T-cell (primary cell): ENCODE measurements around the gene HTRA1. TPM values are rescaled to one million over a fixed set of nuclear protein-coding genes. Genes with fewer than 3 reads are reported as not detected.

Experiments
- ATAC-seq, 4 experiments: fragments of 200-7000 bp in 3 of 4; fragments of 150-1000 bp in 1 of 4; cut with Tn5 transposase; replicated peaks in 1 of 4; 1 replicate in 3 of 4; 2 replicates in 1 of 4; pipeline ENCODE4 v1.10.0; 2021; ENCODE audit warnings: moderate library complexity in 3 of 4, mild to moderate bottlenecking in 2 of 4, moderate number of reproducible peaks in 1 of 4
- CTCF ChIA-PET, 2 donors: fragments of 300-600 bp; sonication (Branson Sonifier 250); formaldehyde crosslinking; loops; one replicate each; lab custom pipeline; 2022; ENCODE audit warnings: antibody characterized with exemption in 2 of 2; lab: Charles Lee
- POLR2A ChIA-PET, 2 donors: fragments of 300-600 bp; sonication (Branson Sonifier 250); formaldehyde crosslinking; loops; one replicate each; lab custom pipeline; 2022; ENCODE audit warnings: antibody characterized with exemption in 2 of 2; lab: Charles Lee
- DNase-seq, 35 experiments: peaks; one replicate each; pipeline versions ENCODE4 v3.0.0 to v3.0.0-alpha.2; 2013 to 2023
- H3K27ac ChIP-seq: one replicate; pipeline ENCODE4 v1.5.1; 2013; ENCODE audit warnings: low read length
- H3K27me3 ChIP-seq, 2 experiments: replicated peaks in 1 of 2; 1 replicate in 1 of 2; 2 replicates in 1 of 2; pipeline versions ENCODE4 v1.6.1 to v1.7.0; 2013; ENCODE audit warnings: low read length in 1 of 2, mixed read lengths in 1 of 2; ENCODE audit not compliant: control insufficient read depth in 2 of 2, insufficient read depth in 2 of 2; ENCODE audit errors: extremely low read depth in 1 of 2
- H3K36me3 ChIP-seq, 2 donors: 1 replicate in 1 of 2; 2 replicates in 1 of 2; pipeline versions ENCODE4 v1.6.1 to v1.7.0; 2013; ENCODE audit warnings: low read length in 1 of 2; ENCODE audit not compliant: control insufficient read depth in 2 of 2, insufficient read depth in 1 of 2; ENCODE audit errors: extremely low read depth in 1 of 2
- H3K4me1 ChIP-seq, 2 experiments: 1 replicate in 1 of 2; 2 replicates in 1 of 2; pipeline versions ENCODE4 v1.6.1 to v1.7.0; 2013; ENCODE audit warnings: low read length in 2 of 2, mixed read lengths in 1 of 2; ENCODE audit not compliant: insufficient read depth in 2 of 2, control insufficient read depth in 1 of 2; ENCODE audit errors: extremely low read depth in 1 of 2
- H3K4me3 ChIP-seq, 2 donors: 1 replicate in 1 of 2; 2 replicates in 1 of 2; pipeline versions ENCODE4 v1.5.1 to v1.7.0; 2013; ENCODE audit warnings: mild to moderate bottlenecking in 2 of 2, low read length in 1 of 2, moderate library complexity in 1 of 2; ENCODE audit not compliant: control insufficient read depth in 1 of 2; ENCODE audit errors: extremely low read depth in 1 of 2
- H3K9me3 ChIP-seq: 2 replicates; pipeline ENCODE4 v1.7.0; 2013
- H3K27ac Mint-ChIP-seq, 2 donors: one replicate each; pipeline ENCODE4 v1.8.0; 2020 to 2021; ENCODE audit warnings: mild to moderate bottlenecking in 2 of 2, mixed read lengths in 2 of 2
- H3K27me3 Mint-ChIP-seq, 2 donors: one replicate each; pipeline ENCODE4 v1.8.0; 2021 to 2022; ENCODE audit warnings: mixed read lengths in 2 of 2
- H3K36me3 Mint-ChIP-seq: one replicate; pipeline ENCODE4 v1.8.0; 2021; ENCODE audit warnings: mixed read lengths
- H3K4me1 Mint-ChIP-seq, 3 donors: one replicate each; pipeline ENCODE4 v1.8.0; 2020 to 2022; ENCODE audit warnings: mixed read lengths in 3 of 3, mild to moderate bottlenecking in 1 of 3
- H3K4me3 Mint-ChIP-seq, 3 donors: one replicate each; pipeline ENCODE4 v1.8.0; 2020 to 2022; ENCODE audit warnings: mild to moderate bottlenecking in 3 of 3, mixed read lengths in 3 of 3, moderate library complexity in 3 of 3
- H3K9me3 Mint-ChIP-seq, 3 donors: one replicate each; pipeline ENCODE4 v1.8.0; 2020 to 2022; ENCODE audit warnings: mixed read lengths in 3 of 3
- WGBS: methylation state at CpG from one replicate; pipeline ENCODE4 v1.1.5; 2013; ENCODE audit warnings: missing lambda C conversion rate; ENCODE audit not compliant: insufficient coverage; 5-methylcytosine and 5-hydroxymethylcytosine counted together
- total RNA-seq, 35 experiments: library from RNA in 6 of 35; stranded (reverse) in 6 of 35; fragments of 120-200 nt in 1 of 35; gene quantifications; one replicate each; pipeline versions ENCODE4 v1.2.1 to v1.2.4 and lab custom pipeline; 2013 to 2026

HTRA1 gene
- total RNA-seq, 5 donors from 2014 or later (not counting 1 experiment from before 2014, with no cell fraction given): 0.51 to 0.56 (median 0.55) TPM; not detected in 2

DNA sequence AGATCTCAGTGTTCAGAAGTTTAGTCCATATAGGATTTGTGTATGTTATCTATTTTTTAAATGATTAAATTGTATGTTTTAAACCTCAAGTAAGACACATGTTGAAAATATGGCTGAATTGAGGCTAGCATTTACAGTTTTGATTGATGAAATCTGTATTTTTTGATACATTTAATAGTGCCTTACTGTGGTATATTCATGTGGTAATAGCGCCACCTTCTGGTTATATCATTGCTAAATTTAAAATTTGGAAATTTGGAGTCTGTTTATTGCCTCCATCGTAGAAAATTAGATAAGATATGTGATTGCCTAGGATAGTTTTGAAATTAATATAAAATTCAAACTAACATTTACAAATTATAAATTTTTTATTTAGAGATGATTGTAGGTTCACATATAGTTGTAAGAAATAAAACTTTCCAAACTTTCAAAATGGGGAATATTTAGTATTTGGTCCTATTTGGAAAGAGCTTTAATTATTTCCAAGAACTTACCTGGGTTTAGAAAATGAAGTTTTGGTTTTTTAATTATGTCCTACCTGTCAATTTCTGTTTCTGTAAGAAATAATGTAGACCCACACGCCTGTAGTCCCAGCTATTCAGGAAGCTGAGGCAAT lies 26.0 kb upstream of the HTRA1 start:
- no peaks in the 10 kb centered on the region for H3K4me1 ChIP-seq
- H3K27ac ChIP-seq: no peak overlapping the region
- DNase-seq (peak in 1 of 35 experiments; percentile 77), ATAC-seq (peak in 2 of 4 experiments; percentile 43 to 46)
- H3K4me3 ChIP-seq: no peak overlapping the region
- Mint-ChIP-seq H3K36me3 (peaks cover 8% of the 10 kb centered on the region), H3K27me3 (no peaks in the 10 kb centered on the region), H3K9me3 (peaks cover 1 to 2% (median 2%) of the 10 kb centered on the region in 3 donors), H3K4me1 (peaks cover 0 to 8% (median 0%) of the 10 kb centered on the region in 3 donors), H3K27ac (peak overlapping the region in 1 of 2 donors; percentile 37), H3K4me3 (no peak overlapping the region)
- H3K9me3 ChIP-seq: no peaks in the 10 kb centered on the region
- WGBS: 100% methylated on average over 1 of the region's 3 CpGs
- ChIA-PET CTCF (interaction anchor here (0.6 to 4.1 kb wide), 23 partner anchors 11 to 575 kb away, joined by 3 to 55 read pairs (median 4); partner anchors contain the start of gene PLEKHA1 (in 1 of the 2)), POLR2A (no interaction called here)
- H3K27me3 ChIP-seq: no peaks in the 10 kb centered on the region
- H3K36me3 ChIP-seq: peaks cover 0 to 3% of the 10 kb centered on the region in 2 donors

DNA sequence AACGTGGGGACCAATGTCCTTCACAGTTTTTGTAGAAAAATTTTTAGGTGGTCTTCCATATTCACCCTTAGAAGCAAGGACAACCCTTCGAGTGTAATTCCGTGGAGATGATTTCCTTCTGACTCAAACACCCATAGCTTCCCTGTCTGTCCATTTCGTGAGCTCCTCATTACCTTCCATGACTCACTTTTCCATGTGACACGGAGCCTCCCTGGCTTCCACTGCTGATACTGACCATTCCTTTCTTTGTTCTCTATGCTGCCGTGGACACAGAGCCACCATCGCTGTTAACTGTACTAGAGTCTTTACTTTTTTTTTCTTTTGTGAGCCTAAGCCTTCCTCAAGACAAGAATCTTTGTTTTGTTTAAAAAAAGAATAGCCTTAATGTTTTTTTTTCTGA lies 19.4 kb upstream of the HTRA1 start:
- Histone ChIP-seq H3K9me3 (no peaks in the 10 kb centered on the region), H3K36me3 (no peaks in the 10 kb centered on the region), H3K4me1 (no peaks in the 10 kb centered on the region), H3K27ac (no peak overlapping the region), H3K27me3 (peaks cover 0 to 2% of the 10 kb centered on the region in 2 experiments), H3K4me3 (no peak overlapping the region)
- peaks cover 0 to 7% of the 10 kb centered on the region in 2 donors for H3K27me3 Mint-ChIP-seq
- CTCF ChIA-PET: interaction anchor here in 1 of 2 donors (0.8 to 1.1 kb wide), 2 partner anchors 10 to 143 kb away, joined by 3 read pairs; no protein-coding TSS in a partner anchor
- ATAC-seq: no peak
- peaks cover 4 to 5% (median 5%) of the 10 kb centered on the region in 3 donors for H3K9me3 Mint-ChIP-seq
- no peak overlapping the region for H3K27ac Mint-ChIP-seq
- 93% methylated on average over 2 of the region's 7 CpGs for WGBS
- no peak for DNase-seq
- POLR2A ChIA-PET: interaction anchor here in 1 of 2 donors (0.8 kb wide), 1 partner anchor 111 kb away, joined by 3 read pairs; no protein-coding TSS in a partner anchor
- no peak overlapping the region for H3K4me3 Mint-ChIP-seq
- peaks cover 6% of the 10 kb centered on the region for H3K36me3 Mint-ChIP-seq
- H3K4me1 Mint-ChIP-seq: no peaks in the 10 kb centered on the region

DNA sequence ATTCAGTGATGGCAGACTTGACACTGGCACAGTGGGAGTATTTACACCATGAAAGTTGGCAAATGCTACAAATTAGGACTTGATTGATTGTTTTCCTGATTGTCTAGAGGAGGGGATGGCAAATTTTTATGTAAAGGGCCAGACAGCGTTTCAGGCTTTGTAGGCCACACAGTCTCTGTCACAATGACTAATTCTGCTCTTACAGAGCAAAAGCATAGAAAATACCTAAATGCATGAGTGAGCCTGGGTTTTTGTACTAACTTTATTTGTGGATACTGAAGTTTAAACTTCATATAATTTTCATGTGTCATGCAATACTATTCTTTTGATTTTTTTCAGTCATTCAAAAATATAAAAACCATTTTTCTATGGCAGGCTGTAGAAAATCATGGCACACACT lies 15.9 kb upstream of the HTRA1 start:
- H3K27ac Mint-ChIP-seq: no peak overlapping the region
- no peaks in the 10 kb centered on the region for H3K4me1 ChIP-seq
- CTCF ChIA-PET: no interaction called here
- H3K4me3 ChIP-seq: no peak overlapping the region
- no peaks in the 10 kb centered on the region for H3K4me1 Mint-ChIP-seq
- no CpG with 5 or more reads among the region's 1 CpG for WGBS
- H3K27me3 ChIP-seq: peaks cover under 1 to 2% of the 10 kb centered on the region in 2 experiments
- H3K27ac ChIP-seq: no peak overlapping the region
- no peak overlapping the region for H3K4me3 Mint-ChIP-seq
- H3K27me3 Mint-ChIP-seq: peaks cover 3 to 17% of the 10 kb centered on the region in 2 donors
- H3K9me3 ChIP-seq: no peaks in the 10 kb centered on the region
- H3K36me3 ChIP-seq: no peaks in the 10 kb centered on the region
- POLR2A ChIA-PET: no interaction called here
- ATAC-seq (no peak), DNase-seq (no peak)
- H3K9me3 Mint-ChIP-seq: peaks cover under 1 to 1% (median 1%) of the 10 kb centered on the region in 3 donors
- no peaks in the 10 kb centered on the region for H3K36me3 Mint-ChIP-seq

GRCh38 chr10:122445904-122446303 lies 15.4 kb upstream of the HTRA1 start:
- Mint-ChIP-seq H3K4me1 (no peaks in the 10 kb centered on the region), H3K27ac (no peak overlapping the region), H3K9me3 (no peaks in the 10 kb centered on the region), H3K27me3 (peaks cover 6 to 17% of the 10 kb centered on the region in 2 donors), H3K36me3 (no peaks in the 10 kb centered on the region), H3K4me3 (no peak overlapping the region)
- H3K4me3 ChIP-seq: no peak overlapping the region
- H3K27ac ChIP-seq: no peak overlapping the region
- ChIA-PET POLR2A (no interaction called here), CTCF (no interaction called here)
- H3K36me3 ChIP-seq: no peaks in the 10 kb centered on the region
- peaks cover 2 to 5% of the 10 kb centered on the region in 2 experiments for H3K27me3 ChIP-seq
- no peak for DNase-seq
- no peaks in the 10 kb centered on the region for H3K4me1 ChIP-seq
- ATAC-seq: no peak
- no peaks in the 10 kb centered on the region for H3K9me3 ChIP-seq

DNA sequence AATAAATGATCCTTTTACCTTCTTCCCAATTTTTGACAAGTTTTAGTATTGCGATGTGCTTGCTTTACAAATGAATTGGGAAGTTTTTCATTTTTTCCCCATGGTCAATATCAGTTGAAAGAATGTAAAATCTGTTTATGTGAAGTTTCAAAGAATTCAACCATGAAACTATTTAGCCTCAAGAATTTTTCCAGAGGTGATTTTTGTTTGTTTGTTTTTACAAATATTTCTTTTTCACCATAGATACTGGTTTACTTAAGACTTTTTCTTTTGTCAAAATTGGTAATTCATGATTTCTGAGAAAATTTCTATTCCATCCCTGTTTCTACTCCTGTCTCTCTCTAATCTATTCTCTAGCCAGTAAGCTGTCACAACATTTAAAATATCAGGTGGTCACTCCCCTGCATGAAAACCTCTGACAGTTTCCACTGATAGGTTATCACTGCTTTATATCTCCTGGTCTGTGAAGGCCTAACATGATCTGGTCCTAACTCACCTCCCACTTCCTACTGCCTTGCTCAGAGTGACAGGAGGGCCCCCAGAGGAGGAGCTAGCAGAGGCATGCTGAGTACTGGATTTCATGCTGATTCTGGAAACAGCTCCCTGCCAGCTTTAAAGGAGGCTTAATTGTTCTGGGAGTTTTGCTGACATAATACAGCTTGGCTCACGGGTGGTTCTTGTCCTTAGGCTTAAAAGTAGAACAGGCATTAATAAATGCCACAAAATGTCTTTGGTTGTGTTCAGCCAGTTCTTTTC lies 14.5 kb upstream of the HTRA1 start:
- Mint-ChIP-seq H3K4me1 (no peaks in the 10 kb centered on the region), H3K27me3 (peaks cover 6 to 17% of the 10 kb centered on the region in 2 donors), H3K4me3 (no peak overlapping the region), H3K27ac (no peak overlapping the region), H3K9me3 (no peaks in the 10 kb centered on the region), H3K36me3 (no peaks in the 10 kb centered on the region)
- CTCF ChIA-PET: no interaction called here
- H3K4me3 ChIP-seq: no peak overlapping the region
- WGBS: no CpG with 5 or more reads among the region's 2 CpGs
- H3K4me1 ChIP-seq: no peaks in the 10 kb centered on the region
- ATAC-seq (no peak), DNase-seq (no peak)
- H3K27me3 ChIP-seq: peaks cover 2 to 6% of the 10 kb centered on the region in 2 experiments
- no peak overlapping the region for H3K27ac ChIP-seq
- H3K9me3 ChIP-seq: no peaks in the 10 kb centered on the region
- H3K36me3 ChIP-seq: no peaks in the 10 kb centered on the region
- POLR2A ChIA-PET: no interaction called here

DNA sequence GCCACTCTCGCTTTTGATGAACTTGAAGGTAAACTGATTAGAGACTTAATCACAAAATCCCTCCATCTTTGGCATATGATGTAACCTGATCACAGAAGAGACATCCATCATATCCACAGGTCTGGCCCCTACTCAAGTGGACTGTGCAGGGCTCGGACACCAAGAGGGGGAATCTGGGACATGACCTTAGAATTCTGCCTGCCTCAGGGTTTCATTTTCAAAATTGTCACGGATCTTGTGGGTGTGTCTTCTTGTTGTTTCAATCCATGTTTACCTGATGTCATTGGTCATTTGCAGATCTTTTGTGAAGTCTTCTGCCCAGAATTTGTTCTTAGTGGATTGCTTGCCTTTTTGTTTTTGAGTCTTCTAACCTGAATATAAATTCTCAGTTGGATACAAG lies 12.8 kb upstream of the HTRA1 start:
- H3K4me3 ChIP-seq: no peak overlapping the region
- ATAC-seq: no peak
- POLR2A ChIA-PET: no interaction called here
- no peaks in the 10 kb centered on the region for H3K9me3 ChIP-seq
- Mint-ChIP-seq H3K4me1 (no peaks in the 10 kb centered on the region), H3K4me3 (no peak overlapping the region), H3K27me3 (peaks cover 9 to 21% of the 10 kb centered on the region in 2 donors), H3K27ac (no peak overlapping the region), H3K36me3 (no peaks in the 10 kb centered on the region), H3K9me3 (no peaks in the 10 kb centered on the region)
- WGBS: no CpG with 5 or more reads among the region's 3 CpGs
- H3K27me3 ChIP-seq: peaks cover 4 to 12% of the 10 kb centered on the region in 2 experiments
- no peak overlapping the region for H3K27ac ChIP-seq
- no peak for DNase-seq
- CTCF ChIA-PET: no interaction called here
- H3K4me1 ChIP-seq: no peaks in the 10 kb centered on the region
- no peaks in the 10 kb centered on the region for H3K36me3 ChIP-seq
